CD4-positive, alpha-beta T cell treated with Interleukin-17A for 4 hours (primary cell): ENCODE results near the gene GALNT4.

ENCODE experiments used
- DNase-seq: peaks from one replicate; pipeline ENCODE4 v3.0.0-alpha.2; 2020; ENCODE audit warnings: mixed read lengths

The GALNT4 gene

GRCh38 chr12:89524541-89525304, at the start of gene GALNT4:
TSS of gene GALNT4 (minus strand) at chr12:89524796. CDS start at chr12:89524549, 247 bp downstream.
- DNase-seq = peak; percentile 80

- DNase-seq = no peak
Measured at GRCh38 chr12:89573051-89573810, 48.6 kb upstream of the GALNT4 start.

GRCh38 chr12:89571491-89572195, 47.0 kb upstream of the GALNT4 start:
- no peak for DNase-seq

GRCh38 chr12:89568484-89568883, 43.9 kb upstream of the GALNT4 start:
- DNase-seq = no peak

- DNase-seq = no peak
Measured at GRCh38 chr12:89567691-89568239, 43.2 kb upstream of the GALNT4 start.

GRCh38 chr12:89566615-89567014, 42.0 kb upstream of the GALNT4 start:
- no peak for DNase-seq

- no peak for DNase-seq
Measured at GRCh38 chr12:89565002-89565401, 40.4 kb upstream of the GALNT4 start.

- DNase-seq = no peak
Measured at GRCh38 chr12:89559753-89560152, 35.2 kb upstream of the GALNT4 start.

GRCh38 chr12:89556976-89557375, 32.4 kb upstream of the GALNT4 start:
- DNase-seq = no peak

GRCh38 chr12:89552376-89552775, 27.8 kb upstream of the GALNT4 start:
- DNase-seq = no peak

GRCh38 chr12:89551747-89552146, 27.2 kb upstream of the GALNT4 start:
- no peak for DNase-seq

GRCh38 chr12:89547101-89547500, 22.5 kb upstream of the GALNT4 start:
- DNase-seq = no peak

GRCh38 chr12:89546151-89546550, 21.6 kb upstream of the GALNT4 start:
- no peak for DNase-seq

- DNase-seq = no peak
Measured at GRCh38 chr12:89544681-89545184, 20.1 kb upstream of the GALNT4 start.

- no peak for DNase-seq
Measured at GRCh38 chr12:89544022-89544421, 19.4 kb upstream of the GALNT4 start.

- peak; percentile 76 for DNase-seq
Measured at GRCh38 chr12:89542912-89543592, 18.5 kb upstream of the GALNT4 start.

GRCh38 chr12:89542236-89542635, 17.6 kb upstream of the GALNT4 start:
- DNase-seq = no peak

GRCh38 chr12:89540586-89540985, 16.0 kb upstream of the GALNT4 start:
- DNase-seq = no peak

GRCh38 chr12:89539426-89540223, 15.0 kb upstream of the GALNT4 start:
- DNase-seq = no peak

- DNase-seq = no peak
Measured at GRCh38 chr12:89538897-89539296, 14.3 kb upstream of the GALNT4 start.

GRCh38 chr12:89537389-89537788, 12.8 kb upstream of the GALNT4 start:
- DNase-seq = no peak

- DNase-seq = no peak
Measured at GRCh38 chr12:89529738-89530137, 5.1 kb upstream of the GALNT4 start.
